Transverse colon (tissue), 4 donors: ENCODE measurements around the gene KCNN3. TPM values are rescaled to one million over a fixed set of nuclear protein-coding genes. Genes with fewer than 3 reads are reported as not detected.

Source experiments
- DNase-seq: peaks from one replicate; pipeline ENCODE4 v3.0.0-alpha.2; 2019
- H3K27ac ChIP-seq, 4 donors: fragments of 200-600 bp; sonication (generic); 2 replicates each; pipeline ENCODE4 v1.5.1; 2016 to 2018; ENCODE audit warnings: inconsistent platforms in 4 of 4
- H3K27me3 ChIP-seq: fragments of 200-600 bp; sonication (generic); 2 replicates; pipeline ENCODE4 v1.5.1; 2017; ENCODE audit warnings: inconsistent platforms
- H3K36me3 ChIP-seq, 4 donors: fragments of 200-600 bp; sonication (generic); 2 replicates each; pipeline ENCODE4 v1.5.1; 2017 to 2019; ENCODE audit warnings: inconsistent platforms in 4 of 4
- H3K4me1 ChIP-seq, 4 donors: fragments of 200-600 bp; sonication (generic); 2 replicates each; pipeline ENCODE4 v1.5.1; 2017 to 2020; ENCODE audit warnings: inconsistent platforms in 4 of 4
- H3K4me3 ChIP-seq, 4 donors: fragments of 200-600 bp; sonication (generic); 1 replicate in 1 of 4; 2 replicates in 3 of 4; pipeline versions ENCODE4 v1.5.1 to v1.6.1; 2017 to 2019; ENCODE audit warnings: inconsistent platforms in 4 of 4
- H3K9me3 ChIP-seq, 2 donors: fragments of 200-600 bp; sonication (generic); 2 replicates each; pipeline ENCODE4 v1.5.1; 2017 to 2019; ENCODE audit warnings: inconsistent platforms in 2 of 2
- CTCF ChIP-seq, 5 experiments: fragments of 200-600 bp in 3 of 5; fragments of 450-650 bp in 2 of 5; sonication (generic) in 3 of 5; IDR thresholded peaks; 1 replicate in 2 of 5; 2 replicates in 3 of 5; pipeline ENCODE4 v1.5.1; 2016 to 2017; ENCODE audit warnings: antibody characterized with exemption in 5 of 5, inconsistent platforms in 3 of 5, mild to moderate bottlenecking in 2 of 5, moderate library complexity in 1 of 5
- EP300 ChIP-seq: sonication (generic); formaldehyde crosslinking; IDR thresholded peaks from one replicate; pipeline ENCODE4 v1.6.1; 2017; ENCODE audit warnings: antibody characterized with exemption, low read depth
- POLR2A ChIP-seq: fragments of 450-650 bp; IDR thresholded peaks from one replicate; pipeline ENCODE4 v1.6.1; 2016; ENCODE audit warnings: antibody characterized with exemption, mild to moderate bottlenecking, moderate library complexity
- POLR2AphosphoS5 ChIP-seq, 3 donors: sonication (generic); formaldehyde crosslinking; IDR thresholded peaks; one replicate each; pipeline ENCODE4 v1.6.1; 2016; ENCODE audit warnings: antibody characterized with exemption in 3 of 3
- WGBS, 2 donors: methylation state at CpG; one replicate each; pipeline ENCODE4 v1.1.5; 2018; ENCODE audit warnings: low coverage in 1 of 2; 5-methylcytosine and 5-hydroxymethylcytosine counted together
- in situ Hi-C, 4 donors: fragments of 200-750 bp; cut with MboI; loops; one replicate each; pipeline versions ENCODE4 v1.15.0 to v1.15.1; 2017; ENCODE audit warnings: low sequenced_read_pairs in 3 of 4, low pct_ligation_motif_present in 1 of 4, low pct_unique_long_range_greater_than_20kb in 1 of 4
- intact Hi-C: fragments of 100-400 bp; cut with DNase I; formaldehyde crosslinking; loops from one replicate; pipeline ENCODE4 v1.15.1; 2023; ENCODE audit warnings: low total_unique reads
- total RNA-seq, 4 donors: library from RNA; depleted of rRNA; stranded (reverse); fragments of >200 nt; gene quantifications; one replicate each; pipeline ENCODE4 v1.1.0, GENCODE V29; 2016

Gene KCNN3
- total RNA-seq, 4 donors from 2014 or later, result 2.3 to 5.0 (median 3.5) TPM

- H3K9me3 ChIP-seq, result no peaks in the 10 kb centered on the region
Measured at GRCh38 chr1:154845879-154846278, 24.2 kb downstream of the KCNN3 start.

GRCh38 chr1:154845174-154845573 lies 24.9 kb downstream of the KCNN3 start:
- in situ Hi-C loops, result no loop called here
- H3K27ac ChIP-seq, result no peak overlapping the region
- TF ChIP-seq POLR2AphosphoS5 (IDR thresholded peaks at IDR 0.05) (no peak), EP300 (no peak), POLR2A (no peak), CTCF (IDR thresholded peaks at IDR 0.05) (no peak)
- intact Hi-C loops, result no loop called here
- no peaks in the 10 kb centered on the region for H3K9me3 ChIP-seq
- DNase-seq, result no peak
- peaks cover 0 to 4% (median 0%) of the 10 kb centered on the region in 4 donors for H3K4me1 ChIP-seq
- H3K27me3 ChIP-seq, result no peaks in the 10 kb centered on the region
- 81% methylated on average over 3 of the region's 3 CpGs; no CpG with 5 or more reads in 1 of the 2 donors for WGBS, 2 donors
- H3K4me3 ChIP-seq, result no peak overlapping the region
- H3K36me3 ChIP-seq, result no peaks in the 10 kb centered on the region

More at GRCh38 chr1:154845879-154846278, 24.2 kb downstream of the KCNN3 start:
- Histone ChIP-seq H3K4me3 (no peak overlapping the region), H3K27me3 (no peaks in the 10 kb centered on the region), H3K4me1 (peaks cover 0 to 4% (median 0%) of the 10 kb centered on the region in 4 donors), H3K27ac (peak overlapping the region in 1 of 4 donors; percentile 21), H3K36me3 (no peaks in the 10 kb centered on the region)
- WGBS, 2 donors, result 56% methylated on average over 5 of the region's 6 CpGs; no CpG with 5 or more reads in 1 of the 2 donors
- TF ChIP-seq CTCF (IDR thresholded peaks at IDR 0.05), result no peak
- no peak for TF ChIP-seq POLR2AphosphoS5 (IDR thresholded peaks at IDR 0.05)
- no peak for TF ChIP-seq EP300
- TF ChIP-seq POLR2A, result no peak
- in situ Hi-C loops, result no loop called here
- DNase-seq, result no peak
- intact Hi-C loops, result no loop called here

- WGBS, 2 donors, result 71 to 80% methylated on average over 1 to 9 of the region's 10 CpGs
- Histone ChIP-seq H3K36me3 (no peaks in the 10 kb centered on the region), H3K9me3 (no peaks in the 10 kb centered on the region), H3K4me1 (peaks cover 0 to 4% (median 0%) of the 10 kb centered on the region in 4 donors), H3K4me3 (no peak overlapping the region), H3K27ac (peak overlapping the region in 1 of 4 donors; percentile 30), H3K27me3 (no peaks in the 10 kb centered on the region)
- TF ChIP-seq EP300 (no peak), CTCF (IDR thresholded peaks at IDR 0.05) (no peak), POLR2A (no peak), POLR2AphosphoS5 (IDR thresholded peaks at IDR 0.05) (no peak)
- intact Hi-C loops, result no loop called here
- DNase-seq, result no peak
- in situ Hi-C loops, result no loop called here
Measured at GRCh38 chr1:154844297-154844681, 25.8 kb downstream of the KCNN3 start.

- no peak overlapping the region for H3K4me3 ChIP-seq
- no peak for DNase-seq
- H3K9me3 ChIP-seq, result no peaks in the 10 kb centered on the region
- H3K27ac ChIP-seq, result peak overlapping the region in 1 of 4 donors; percentile 30
- TF ChIP-seq POLR2AphosphoS5 (IDR thresholded peaks at IDR 0.05) (no peak), EP300 (no peak), POLR2A (no peak), CTCF (IDR thresholded peaks at IDR 0.05) (no peak)
- peaks cover 0 to 4% (median 0%) of the 10 kb centered on the region in 4 donors for H3K4me1 ChIP-seq
- intact Hi-C loops (no loop called here), in situ Hi-C loops (no loop called here)
- no peaks in the 10 kb centered on the region for H3K36me3 ChIP-seq
- H3K27me3 ChIP-seq, result no peaks in the 10 kb centered on the region
- WGBS, 2 donors, result 58 to 80% methylated on average over 4 to 15 of the region's 15 CpGs
Measured at GRCh38 chr1:154843636-154844296, 26.3 kb downstream of the KCNN3 start.
